Peyer's patch (tissue), 4 donors: ENCODE measurements around the gene ZBTB8OS.

Experiments
- POLR2A ChIP-seq, 2 donors: fragments of 450-650 bp; IDR thresholded peaks; one replicate each; pipeline ENCODE4 v1.5.1; 2017; ENCODE audit warnings: antibody characterized with exemption in 2 of 2, mild to moderate bottlenecking in 2 of 2, moderate library complexity in 2 of 2
- TF ChIP-seq, protein P1 (sequence below), 6 experiments: fragments of 450-650 bp in 4 of 6; fragments of 200-600 bp in 2 of 6; sonication (generic) in 1 of 6; IDR thresholded peaks; one replicate each; pipeline ENCODE4 v1.5.1; 2017 to 2019; ENCODE audit warnings: antibody characterized with exemption in 6 of 6, mild to moderate bottlenecking in 3 of 6, moderate library complexity in 1 of 6

DNA sequence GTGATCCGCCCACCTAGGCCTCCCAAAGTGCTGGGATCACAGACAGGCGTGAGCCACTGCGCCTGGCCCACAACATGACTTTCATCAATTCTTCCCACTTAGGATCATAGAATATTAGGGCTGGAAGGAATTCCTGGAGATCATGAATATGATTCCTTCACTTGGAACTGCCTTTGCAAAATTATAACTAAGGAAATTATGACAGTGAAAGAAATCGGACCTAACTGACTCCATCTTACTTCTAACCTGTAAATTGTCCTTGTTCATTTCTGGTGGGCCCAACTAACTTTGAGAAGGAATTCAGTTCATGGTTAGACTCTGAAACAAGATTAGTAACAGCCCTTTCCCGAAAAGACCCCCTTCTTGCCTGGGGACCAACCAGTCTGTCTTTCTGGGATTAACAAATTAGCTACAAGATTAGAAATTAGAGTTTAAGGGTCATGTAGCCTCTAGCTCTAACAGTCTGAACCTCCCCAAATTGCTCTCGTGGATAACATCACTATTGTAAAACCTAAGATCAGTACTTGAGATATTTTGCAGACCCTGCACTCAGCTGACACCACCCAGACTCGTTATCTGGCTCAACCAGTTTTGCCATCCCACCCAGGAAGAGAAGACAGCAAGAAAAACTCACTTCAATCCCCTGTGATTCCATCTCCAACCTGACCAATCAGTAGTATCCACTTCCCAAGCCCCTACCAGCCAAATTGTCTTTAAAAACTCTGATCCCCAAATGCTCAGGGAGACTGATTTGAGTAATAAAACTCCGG, 14.7 kb downstream of the ZBTB8OS start:
- TF ChIP-seq, protein P1, sequence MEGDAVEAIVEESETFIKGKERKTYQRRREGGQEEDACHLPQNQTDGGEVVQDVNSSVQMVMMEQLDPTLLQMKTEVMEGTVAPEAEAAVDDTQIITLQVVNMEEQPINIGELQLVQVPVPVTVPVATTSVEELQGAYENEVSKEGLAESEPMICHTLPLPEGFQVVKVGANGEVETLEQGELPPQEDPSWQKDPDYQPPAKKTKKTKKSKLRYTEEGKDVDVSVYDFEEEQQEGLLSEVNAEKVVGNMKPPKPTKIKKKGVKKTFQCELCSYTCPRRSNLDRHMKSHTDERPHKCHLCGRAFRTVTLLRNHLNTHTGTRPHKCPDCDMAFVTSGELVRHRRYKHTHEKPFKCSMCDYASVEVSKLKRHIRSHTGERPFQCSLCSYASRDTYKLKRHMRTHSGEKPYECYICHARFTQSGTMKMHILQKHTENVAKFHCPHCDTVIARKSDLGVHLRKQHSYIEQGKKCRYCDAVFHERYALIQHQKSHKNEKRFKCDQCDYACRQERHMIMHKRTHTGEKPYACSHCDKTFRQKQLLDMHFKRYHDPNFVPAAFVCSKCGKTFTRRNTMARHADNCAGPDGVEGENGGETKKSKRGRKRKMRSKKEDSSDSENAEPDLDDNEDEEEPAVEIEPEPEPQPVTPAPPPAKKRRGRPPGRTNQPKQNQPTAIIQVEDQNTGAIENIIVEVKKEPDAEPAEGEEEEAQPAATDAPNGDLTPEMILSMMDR (IDR thresholded peaks at IDR 0.05), result no peak
- TF ChIP-seq POLR2A (IDR thresholded peaks at IDR 0.05), result no peak
